H1 (cell line): ENCODE results near the gene TRAF3.

ENCODE experiments used
- CEBPB ChIP-seq: IDR thresholded peaks from 2 replicates; pipeline ENCODE4 v1.6.1; 2012; ENCODE audit warnings: low read depth, low read length
- CTCF ChIP-seq, 3 experiments: IDR thresholded peaks; 1 replicate in 2 of 3; 2 replicates in 1 of 3; pipeline versions ENCODE4 v1.5.1 to v1.6.1; 2011; ENCODE audit warnings: low read length in 3 of 3, mild to moderate bottlenecking in 3 of 3, inconsistent platforms in 2 of 3, low read depth in 1 of 3, moderate library complexity in 1 of 3; ENCODE audit not compliant: insufficient read depth in 1 of 3; ENCODE audit errors: control extremely low read depth in 1 of 3
- POLR2A ChIP-seq, 2 experiments: IDR thresholded peaks; 1 replicate in 1 of 2; 2 replicates in 1 of 2; pipeline ENCODE4 v1.6.1; 2011; ENCODE audit warnings: low read depth in 2 of 2, low read length in 2 of 2, mild to moderate bottlenecking in 2 of 2; ENCODE audit errors: control extremely low read depth in 1 of 2
- POLR2AphosphoS5 ChIP-seq: IDR thresholded peaks from 2 replicates; pipeline ENCODE4 v1.6.1; 2011; ENCODE audit warnings: low read depth, low read length
- RAD21 ChIP-seq, 2 experiments: IDR thresholded peaks in 1 of 2; conservative IDR thresholded peaks in 1 of 2; 2 replicates each; pipeline ENCODE4 v1.6.1; 2011; ENCODE audit warnings: low read depth in 2 of 2, low read length in 2 of 2, improper control_type of control experiment in 1 of 2, inconsistent platforms in 1 of 2, mild to moderate bottlenecking in 1 of 2, moderate library complexity in 1 of 2
- YY1 ChIP-seq: IDR thresholded peaks from 2 replicates; pipeline ENCODE4 v1.6.1; 2011; ENCODE audit warnings: low read depth, mild to moderate bottlenecking, low read length
- ZNF274 ChIP-seq: IDR thresholded peaks from 2 replicates; pipeline ENCODE4 v1.7.0; 2012; ENCODE audit warnings: low read length, borderline replicate concordance; ENCODE audit errors: extremely low read depth
- TF ChIP-seq, protein P1 (sequence below): IDR thresholded peaks from 2 replicates; pipeline ENCODE4 v1.6.1; 2012; ENCODE audit warnings: inconsistent platforms
- TF ChIP-seq, protein P2 (sequence below): fragments of 300-600 bp; sonication (generic); IDR thresholded peaks from 2 replicates; pipeline ENCODE4 v1.7.1; 2012; ENCODE audit warnings: low read length, moderate library complexity, mild to moderate bottlenecking, inconsistent platforms; ENCODE audit not compliant: insufficient replicate concordance

GRCh38 chr14:102902086-102902485, 124.8 kb downstream of the TRAF3 start:
- TF ChIP-seq ZNF274, result no peak
- TF ChIP-seq RAD21 (IDR thresholded peaks at IDR 0.05 in 1 of 2, conservative IDR thresholded peaks at IDR 0.05 in 1 of 2; ENCODE audit: low read depth in 2 of 2, low read length in 2 of 2), result no peak
- TF ChIP-seq CTCF (IDR thresholded peaks at IDR 0.05; ENCODE audit: control extremely low read depth in 1 of 3, insufficient read depth in 1 of 3, low read depth in 1 of 3, low read length in 3 of 3), result no peak
- TF ChIP-seq POLR2A (IDR thresholded peaks at IDR 0.05; ENCODE audit: control extremely low read depth in 1 of 2, low read depth in 2 of 2, low read length in 2 of 2), result no peak
- no peak for TF ChIP-seq POLR2AphosphoS5
- TF ChIP-seq CEBPB, result no peak
- TF ChIP-seq, protein P1, sequence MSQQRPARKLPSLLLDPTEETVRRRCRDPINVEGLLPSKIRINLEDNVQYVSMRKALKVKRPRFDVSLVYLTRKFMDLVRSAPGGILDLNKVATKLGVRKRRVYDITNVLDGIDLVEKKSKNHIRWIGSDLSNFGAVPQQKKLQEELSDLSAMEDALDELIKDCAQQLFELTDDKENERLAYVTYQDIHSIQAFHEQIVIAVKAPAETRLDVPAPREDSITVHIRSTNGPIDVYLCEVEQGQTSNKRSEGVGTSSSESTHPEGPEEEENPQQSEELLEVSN, result no peak
- no peak for TF ChIP-seq YY1
- TF ChIP-seq, protein P2, sequence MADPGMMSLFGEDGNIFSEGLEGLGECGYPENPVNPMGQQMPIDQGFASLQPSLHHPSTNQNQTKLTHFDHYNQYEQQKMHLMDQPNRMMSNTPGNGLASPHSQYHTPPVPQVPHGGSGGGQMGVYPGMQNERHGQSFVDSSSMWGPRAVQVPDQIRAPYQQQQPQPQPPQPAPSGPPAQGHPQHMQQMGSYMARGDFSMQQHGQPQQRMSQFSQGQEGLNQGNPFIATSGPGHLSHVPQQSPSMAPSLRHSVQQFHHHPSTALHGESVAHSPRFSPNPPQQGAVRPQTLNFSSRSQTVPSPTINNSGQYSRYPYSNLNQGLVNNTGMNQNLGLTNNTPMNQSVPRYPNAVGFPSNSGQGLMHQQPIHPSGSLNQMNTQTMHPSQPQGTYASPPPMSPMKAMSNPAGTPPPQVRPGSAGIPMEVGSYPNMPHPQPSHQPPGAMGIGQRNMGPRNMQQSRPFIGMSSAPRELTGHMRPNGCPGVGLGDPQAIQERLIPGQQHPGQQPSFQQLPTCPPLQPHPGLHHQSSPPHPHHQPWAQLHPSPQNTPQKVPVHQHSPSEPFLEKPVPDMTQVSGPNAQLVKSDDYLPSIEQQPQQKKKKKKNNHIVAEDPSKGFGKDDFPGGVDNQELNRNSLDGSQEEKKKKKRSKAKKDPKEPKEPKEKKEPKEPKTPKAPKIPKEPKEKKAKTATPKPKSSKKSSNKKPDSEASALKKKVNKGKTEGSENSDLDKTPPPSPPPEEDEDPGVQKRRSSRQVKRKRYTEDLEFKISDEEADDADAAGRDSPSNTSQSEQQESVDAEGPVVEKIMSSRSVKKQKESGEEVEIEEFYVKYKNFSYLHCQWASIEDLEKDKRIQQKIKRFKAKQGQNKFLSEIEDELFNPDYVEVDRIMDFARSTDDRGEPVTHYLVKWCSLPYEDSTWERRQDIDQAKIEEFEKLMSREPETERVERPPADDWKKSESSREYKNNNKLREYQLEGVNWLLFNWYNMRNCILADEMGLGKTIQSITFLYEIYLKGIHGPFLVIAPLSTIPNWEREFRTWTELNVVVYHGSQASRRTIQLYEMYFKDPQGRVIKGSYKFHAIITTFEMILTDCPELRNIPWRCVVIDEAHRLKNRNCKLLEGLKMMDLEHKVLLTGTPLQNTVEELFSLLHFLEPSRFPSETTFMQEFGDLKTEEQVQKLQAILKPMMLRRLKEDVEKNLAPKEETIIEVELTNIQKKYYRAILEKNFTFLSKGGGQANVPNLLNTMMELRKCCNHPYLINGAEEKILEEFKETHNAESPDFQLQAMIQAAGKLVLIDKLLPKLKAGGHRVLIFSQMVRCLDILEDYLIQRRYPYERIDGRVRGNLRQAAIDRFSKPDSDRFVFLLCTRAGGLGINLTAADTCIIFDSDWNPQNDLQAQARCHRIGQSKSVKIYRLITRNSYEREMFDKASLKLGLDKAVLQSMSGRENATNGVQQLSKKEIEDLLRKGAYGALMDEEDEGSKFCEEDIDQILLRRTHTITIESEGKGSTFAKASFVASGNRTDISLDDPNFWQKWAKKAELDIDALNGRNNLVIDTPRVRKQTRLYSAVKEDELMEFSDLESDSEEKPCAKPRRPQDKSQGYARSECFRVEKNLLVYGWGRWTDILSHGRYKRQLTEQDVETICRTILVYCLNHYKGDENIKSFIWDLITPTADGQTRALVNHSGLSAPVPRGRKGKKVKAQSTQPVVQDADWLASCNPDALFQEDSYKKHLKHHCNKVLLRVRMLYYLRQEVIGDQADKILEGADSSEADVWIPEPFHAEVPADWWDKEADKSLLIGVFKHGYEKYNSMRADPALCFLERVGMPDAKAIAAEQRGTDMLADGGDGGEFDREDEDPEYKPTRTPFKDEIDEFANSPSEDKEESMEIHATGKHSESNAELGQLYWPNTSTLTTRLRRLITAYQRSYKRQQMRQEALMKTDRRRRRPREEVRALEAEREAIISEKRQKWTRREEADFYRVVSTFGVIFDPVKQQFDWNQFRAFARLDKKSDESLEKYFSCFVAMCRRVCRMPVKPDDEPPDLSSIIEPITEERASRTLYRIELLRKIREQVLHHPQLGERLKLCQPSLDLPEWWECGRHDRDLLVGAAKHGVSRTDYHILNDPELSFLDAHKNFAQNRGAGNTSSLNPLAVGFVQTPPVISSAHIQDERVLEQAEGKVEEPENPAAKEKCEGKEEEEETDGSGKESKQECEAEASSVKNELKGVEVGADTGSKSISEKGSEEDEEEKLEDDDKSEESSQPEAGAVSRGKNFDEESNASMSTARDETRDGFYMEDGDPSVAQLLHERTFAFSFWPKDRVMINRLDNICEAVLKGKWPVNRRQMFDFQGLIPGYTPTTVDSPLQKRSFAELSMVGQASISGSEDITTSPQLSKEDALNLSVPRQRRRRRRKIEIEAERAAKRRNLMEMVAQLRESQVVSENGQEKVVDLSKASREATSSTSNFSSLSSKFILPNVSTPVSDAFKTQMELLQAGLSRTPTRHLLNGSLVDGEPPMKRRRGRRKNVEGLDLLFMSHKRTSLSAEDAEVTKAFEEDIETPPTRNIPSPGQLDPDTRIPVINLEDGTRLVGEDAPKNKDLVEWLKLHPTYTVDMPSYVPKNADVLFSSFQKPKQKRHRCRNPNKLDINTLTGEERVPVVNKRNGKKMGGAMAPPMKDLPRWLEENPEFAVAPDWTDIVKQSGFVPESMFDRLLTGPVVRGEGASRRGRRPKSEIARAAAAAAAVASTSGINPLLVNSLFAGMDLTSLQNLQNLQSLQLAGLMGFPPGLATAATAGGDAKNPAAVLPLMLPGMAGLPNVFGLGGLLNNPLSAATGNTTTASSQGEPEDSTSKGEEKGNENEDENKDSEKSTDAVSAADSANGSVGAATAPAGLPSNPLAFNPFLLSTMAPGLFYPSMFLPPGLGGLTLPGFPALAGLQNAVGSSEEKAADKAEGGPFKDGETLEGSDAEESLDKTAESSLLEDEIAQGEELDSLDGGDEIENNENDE, result no peak
